GM10266 (cell line): Measurements from ENCODE around the gene TMEM44.
"Not testable (repeated sequence)": the region's sequence is repeated elsewhere in the genome, so short reads cannot be mapped to it uniquely, and the experiment has no call there.

ENCODE experiments used
- DNase-seq: peaks from one replicate; pipeline ENCODE4 v3.0.0; 2012; ENCODE audit errors: extremely low spot score
- TF ChIP-seq, protein P1 (sequence below): IDR thresholded peaks from 2 replicates; pipeline ENCODE4 v1.5.1; 2012; ENCODE audit warnings: mild to moderate bottlenecking, low read depth; ENCODE audit not compliant: control insufficient read depth, insufficient read depth; ENCODE audit errors: missing control alignments

TMEM44 gene

DNA sequence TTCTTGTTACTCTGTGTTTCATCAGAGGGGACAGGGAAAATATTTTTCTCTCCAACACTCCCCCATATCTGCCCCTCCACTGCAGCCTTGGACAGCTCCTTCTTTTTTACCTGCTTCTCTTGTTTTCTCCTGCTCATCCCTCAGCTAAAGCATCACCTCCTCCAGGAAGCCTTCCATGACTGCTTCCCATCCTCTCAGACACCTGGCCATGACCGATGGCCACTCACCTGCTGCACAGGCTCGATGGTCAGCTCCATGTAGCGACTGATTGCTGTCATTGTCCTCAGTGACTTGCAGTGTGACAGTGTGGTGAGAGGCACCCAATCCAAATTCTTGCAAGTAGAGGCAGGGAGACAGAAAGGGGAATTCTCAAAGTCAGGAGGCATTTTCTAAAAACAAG, 22.5 kb downstream of the TMEM44 start:
- TF ChIP-seq, protein P1, sequence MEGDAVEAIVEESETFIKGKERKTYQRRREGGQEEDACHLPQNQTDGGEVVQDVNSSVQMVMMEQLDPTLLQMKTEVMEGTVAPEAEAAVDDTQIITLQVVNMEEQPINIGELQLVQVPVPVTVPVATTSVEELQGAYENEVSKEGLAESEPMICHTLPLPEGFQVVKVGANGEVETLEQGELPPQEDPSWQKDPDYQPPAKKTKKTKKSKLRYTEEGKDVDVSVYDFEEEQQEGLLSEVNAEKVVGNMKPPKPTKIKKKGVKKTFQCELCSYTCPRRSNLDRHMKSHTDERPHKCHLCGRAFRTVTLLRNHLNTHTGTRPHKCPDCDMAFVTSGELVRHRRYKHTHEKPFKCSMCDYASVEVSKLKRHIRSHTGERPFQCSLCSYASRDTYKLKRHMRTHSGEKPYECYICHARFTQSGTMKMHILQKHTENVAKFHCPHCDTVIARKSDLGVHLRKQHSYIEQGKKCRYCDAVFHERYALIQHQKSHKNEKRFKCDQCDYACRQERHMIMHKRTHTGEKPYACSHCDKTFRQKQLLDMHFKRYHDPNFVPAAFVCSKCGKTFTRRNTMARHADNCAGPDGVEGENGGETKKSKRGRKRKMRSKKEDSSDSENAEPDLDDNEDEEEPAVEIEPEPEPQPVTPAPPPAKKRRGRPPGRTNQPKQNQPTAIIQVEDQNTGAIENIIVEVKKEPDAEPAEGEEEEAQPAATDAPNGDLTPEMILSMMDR, result no peak
- no peak for DNase-seq

DNA sequence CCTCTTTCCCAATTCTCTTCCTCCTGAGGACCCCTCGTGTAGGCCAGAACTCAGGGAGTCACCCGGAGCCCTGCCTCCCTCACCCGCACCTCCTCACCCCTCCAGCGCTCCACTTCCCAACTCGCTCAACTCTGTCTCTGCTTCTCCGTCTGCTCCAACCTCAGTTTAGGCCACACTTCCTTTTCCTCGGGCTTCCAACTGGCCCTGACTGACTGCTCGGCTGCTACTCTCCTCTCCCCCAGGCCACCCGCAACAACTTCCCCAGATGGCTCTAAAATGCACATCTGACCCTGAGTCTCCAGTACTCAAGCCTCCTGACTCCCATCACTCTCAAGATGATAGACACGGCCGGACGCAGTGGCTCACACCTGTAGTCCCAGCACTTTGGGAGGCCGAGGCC, 23.6 kb downstream of the TMEM44 start:
- DNase-seq, result no peak
- TF ChIP-seq, protein P1, result no peak

DNA sequence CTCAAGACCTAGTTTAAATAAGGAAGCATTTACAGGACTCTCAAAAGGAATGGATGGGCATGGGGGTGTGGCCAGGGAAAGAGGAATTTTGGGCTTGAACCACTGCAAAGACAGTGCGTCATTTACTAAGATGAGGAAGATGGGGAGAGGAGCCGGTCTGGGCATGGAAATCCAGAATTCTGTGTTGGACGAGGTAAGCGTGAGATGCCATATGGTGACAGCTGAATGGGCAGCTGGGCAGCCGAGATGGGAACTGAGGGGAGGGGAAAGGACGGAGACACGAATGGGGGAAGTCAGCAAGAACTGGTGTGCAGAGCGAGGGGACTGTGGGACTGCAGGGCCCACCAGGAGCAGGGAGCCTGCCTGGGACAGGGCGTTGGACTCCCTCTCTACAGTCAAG, 24.2 kb downstream of the TMEM44 start:
- DNase-seq, result no peak
- TF ChIP-seq, protein P1, result no peak

DNA sequence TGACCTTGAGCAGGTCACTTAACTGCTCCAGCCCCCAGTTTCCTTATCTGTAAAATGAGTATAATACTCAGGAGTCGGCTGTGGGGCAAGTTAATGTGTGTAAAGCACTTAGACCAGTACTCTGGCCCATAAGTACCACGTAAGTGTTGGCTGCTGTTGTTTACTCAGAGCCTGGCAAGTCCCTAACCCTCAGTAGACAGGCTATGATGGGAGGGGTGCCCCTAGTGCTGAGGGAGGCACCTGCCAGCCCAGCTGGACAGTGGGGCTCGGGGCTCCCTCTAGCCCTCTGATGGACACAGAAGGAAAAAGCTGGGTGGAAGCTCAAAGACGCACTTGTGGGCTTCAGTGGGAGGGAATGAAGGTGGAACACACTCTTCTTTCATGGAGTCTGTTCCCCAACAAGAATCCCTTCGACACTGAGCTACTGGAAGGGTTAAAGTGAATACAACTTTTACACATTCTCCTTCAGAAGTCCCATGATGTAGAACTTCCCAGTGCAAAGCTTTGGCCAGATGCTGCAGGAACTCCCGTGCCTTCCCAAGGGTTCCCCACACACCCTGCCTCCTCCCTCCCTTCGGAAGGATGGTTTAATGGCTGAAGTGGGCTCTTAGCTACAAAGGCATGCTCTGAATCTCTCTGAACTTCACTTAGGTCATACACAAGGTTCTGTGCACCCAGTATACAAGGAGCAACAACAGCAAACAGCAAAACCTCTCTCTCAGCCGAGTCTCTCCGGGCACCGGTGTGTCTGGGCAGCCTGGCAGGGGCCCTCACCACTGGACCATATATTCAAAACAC, 25.4 kb downstream of the TMEM44 start:
- TF ChIP-seq, protein P1, result no peak
- no peak for DNase-seq

DNA sequence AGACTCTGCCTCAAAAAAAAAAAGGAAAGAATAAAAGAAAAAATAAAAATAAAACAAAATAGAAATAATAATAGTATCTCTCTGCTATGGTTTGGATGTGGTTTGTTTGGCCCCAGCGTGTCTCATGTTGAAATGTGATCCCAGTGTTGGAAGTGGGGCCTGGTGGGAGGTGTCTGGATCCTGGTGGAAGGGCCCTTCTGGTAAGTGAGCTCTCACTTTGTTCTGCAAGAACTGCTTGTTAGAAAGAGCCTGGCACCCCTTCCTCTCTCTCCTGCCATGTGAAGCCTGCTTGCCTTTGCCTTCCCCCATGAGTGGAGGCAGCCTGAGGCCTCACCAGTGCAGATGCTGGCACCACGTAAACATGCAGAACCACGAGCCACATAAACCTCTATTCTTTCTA, 26.3 kb downstream of the TMEM44 start:
- TF ChIP-seq, protein P1, result no peak

DNA sequence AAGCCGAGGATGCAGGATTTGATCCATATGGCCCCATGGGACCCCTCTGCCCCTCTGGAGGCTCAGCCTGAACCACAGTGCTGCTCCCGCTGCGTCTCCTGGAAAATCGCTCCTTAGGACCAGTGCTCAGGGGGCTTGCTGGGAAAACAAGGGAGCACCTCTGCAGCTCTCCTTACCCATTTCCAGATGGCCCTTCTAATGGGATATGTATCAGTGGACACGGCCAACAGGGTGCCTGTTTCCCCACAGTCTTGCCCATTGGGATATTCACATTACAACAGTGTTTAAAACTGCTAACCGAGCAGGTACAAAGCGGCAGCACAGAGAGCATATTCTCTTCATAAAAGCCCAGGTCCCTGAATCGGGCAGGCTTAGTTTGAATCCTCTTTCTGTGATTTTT, 27.1 kb downstream of the TMEM44 start:
- TF ChIP-seq, protein P1, result no peak
- DNase-seq, result no peak

More for the DNA sequence above, 26.3 kb downstream of the TMEM44 start:
- DNase-seq, result no peak

DNA sequence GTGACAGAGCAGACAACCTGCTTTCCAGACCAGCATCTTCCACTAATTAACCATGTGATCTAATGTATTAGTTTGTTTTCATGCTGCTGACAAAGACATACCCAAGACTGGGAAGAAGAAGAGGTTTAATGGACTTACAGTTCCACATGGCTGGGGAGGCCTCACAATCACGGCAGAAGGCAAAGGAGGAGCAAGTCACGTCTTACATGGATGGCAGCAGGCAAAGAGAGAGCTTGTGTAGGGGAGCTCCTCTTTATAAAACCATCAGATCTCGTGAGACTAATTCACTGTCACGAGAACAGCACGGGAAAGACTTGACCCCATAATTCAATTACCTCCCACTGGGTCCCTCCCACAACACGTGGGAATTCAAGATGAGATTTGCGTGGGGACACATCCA, 27.9 kb downstream of the TMEM44 start:
- DNase-seq, result not testable (repeated sequence)
